Placental epithelial cell (primary cell): ENCODE results near the gene TRIM2. TPM values are rescaled to one million over a fixed set of nuclear protein-coding genes. Genes with fewer than 3 reads are reported as not detected.

Experiments
- small RNA-seq: library from RNA; depleted of rRNA; stranded (forward); fragments of <200 nt; gene quantifications from one replicate; pipeline ENCODE3, GENCODE V24; 2012
- total RNA-seq: library from RNA; depleted of rRNA; stranded (reverse); fragments of >200 nt; gene quantifications from 2 replicates; pipeline ENCODE4 v1.2.3, GENCODE V29; 2012

Gene TRIM2
- 36.7 and 44.8 TPM in 2 replicates for total RNA-seq

DNA sequence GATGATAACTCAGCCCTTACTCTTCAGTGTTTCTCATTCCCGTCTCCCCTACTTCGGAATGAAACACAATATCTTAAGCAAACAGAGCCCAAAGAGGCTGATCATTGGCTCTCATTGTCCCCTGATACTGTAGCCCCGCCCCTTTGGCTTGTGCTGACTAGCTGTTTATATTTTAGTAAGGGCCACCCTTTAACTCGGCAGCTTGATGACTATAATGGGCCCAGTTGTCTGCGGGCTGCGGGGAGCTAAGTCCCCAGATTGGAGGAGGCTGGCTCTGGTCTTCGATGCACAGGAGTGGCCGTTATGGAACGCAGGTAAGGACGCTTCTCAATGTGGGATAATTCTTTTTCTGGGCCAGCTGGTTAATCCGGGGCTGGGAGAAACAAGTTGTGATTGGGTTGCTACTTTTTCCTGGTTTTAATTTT lies at the start of gene TRIM2:
Gene TRIM2, plus strand, starts transcription at position 197 of the 425 bp plus-strand sequence. Its CDS starts 88 bp downstream, at position 285.

DNA sequence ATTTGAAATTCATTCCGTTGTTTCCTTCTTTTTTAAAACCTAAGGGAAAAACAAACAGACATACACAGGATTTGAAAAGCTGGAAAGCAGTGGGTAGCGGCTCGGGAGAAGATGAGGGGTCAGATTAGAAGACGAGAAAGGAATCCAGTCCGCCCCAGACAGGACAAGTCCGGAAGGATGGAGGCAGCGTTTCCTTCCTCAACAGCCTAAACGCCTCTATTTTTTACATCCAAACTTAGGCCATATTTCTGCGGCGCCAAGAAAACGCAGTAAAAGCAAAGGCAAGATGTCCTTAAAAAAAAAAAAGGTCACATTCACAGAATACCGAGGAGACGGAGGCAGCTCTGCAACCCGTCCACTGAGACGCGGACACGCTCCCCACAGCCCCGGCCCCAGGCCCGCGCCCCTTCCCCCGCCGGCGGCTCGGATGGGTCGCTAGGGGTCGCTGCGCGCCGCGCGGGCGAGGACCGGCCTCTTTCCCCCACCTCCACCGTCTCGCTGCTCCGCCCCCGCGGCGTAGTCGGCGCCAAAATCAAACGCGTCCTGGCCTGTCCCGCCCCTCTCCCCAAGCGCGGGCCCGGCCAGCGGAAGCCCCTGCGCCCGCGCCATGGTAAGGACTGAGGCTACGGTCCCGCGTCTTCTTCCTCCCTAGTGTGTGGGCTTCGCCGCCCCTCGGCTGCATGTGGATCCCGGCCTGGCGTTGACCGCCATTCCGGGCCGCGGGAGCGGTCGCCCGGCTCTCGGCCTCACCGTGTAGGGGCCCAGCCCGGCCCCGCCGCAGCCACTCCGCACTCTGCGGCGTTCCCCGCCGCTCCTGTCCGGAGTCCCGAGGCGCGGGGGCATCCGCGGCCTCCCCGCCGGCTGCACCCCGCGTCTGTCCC lies 140.1 kb downstream of the TRIM2 start, which contains the start of gene MND1:
Gene MND1, plus strand, starts transcription at position 558 of the 881 bp plus-strand sequence. Its CDS starts 50 bp downstream, at position 608.

Small RNA genes within 50 kb of the gene (small RNA-seq; reads per million reads assigned to genes)
- gene RF00019 (not detected), gene RN7SL419P (not detected), gene RNU6-1196P (not detected)

Other genes with a start within 250 kb of the TRIM2 start
- gene MND1, start 140.2 kb downstream of the TRIM2 start, total RNA-seq: 2.1 and 2.7 TPM in 2 replicates